NCI-H2227 treated with DMSO at 0.1 percent for 48 hours (cell line): ENCODE data around the gene CSRNP3.

Experiments
- DNase-seq: peaks from one replicate; lab custom pipeline; 2025; lab: John Stamatoyannopoulos, UW

The CSRNP3 gene

GRCh38 chr2:165686800-165687199, 217.3 kb downstream of the CSRNP3 start:
- no peak for DNase-seq

- no peak for DNase-seq
Observed at GRCh38 chr2:165687426-165688002, 218.0 kb downstream of the CSRNP3 start.

GRCh38 chr2:165691615-165692014, 222.1 kb downstream of the CSRNP3 start:
- peak; percentile 57 for DNase-seq

GRCh38 chr2:165692906-165693305, 223.4 kb downstream of the CSRNP3 start:
- DNase-seq = no peak

GRCh38 chr2:165693838-165694237, 224.3 kb downstream of the CSRNP3 start:
- DNase-seq = no peak

GRCh38 chr2:165697748-165698443, 228.4 kb downstream of the CSRNP3 start:
- DNase-seq = peak; percentile 78

- peak; percentile 85 for DNase-seq
Observed at GRCh38 chr2:165698444-165698884, 229.0 kb downstream of the CSRNP3 start.

- no peak for DNase-seq
Observed at GRCh38 chr2:165699946-165700345, 230.4 kb downstream of the CSRNP3 start.

- peak; percentile 44 for DNase-seq
Observed at GRCh38 chr2:165700531-165700930, 231.0 kb downstream of the CSRNP3 start.

- no peak for DNase-seq
Observed at GRCh38 chr2:165701147-165701546, 231.6 kb downstream of the CSRNP3 start.

- DNase-seq = no peak
Observed at GRCh38 chr2:165706960-165707487, 237.5 kb downstream of the CSRNP3 start.

GRCh38 chr2:165716091-165716490, 246.6 kb downstream of the CSRNP3 start:
- DNase-seq = no peak

- no peak for DNase-seq
Observed at GRCh38 chr2:165718610-165719210, 249.2 kb downstream of the CSRNP3 start.

- DNase-seq = no peak
Observed at GRCh38 chr2:165720511-165720910, 251.0 kb downstream of the CSRNP3 start.

GRCh38 chr2:165725421-165725820, 255.9 kb downstream of the CSRNP3 start:
- no peak for DNase-seq
